OCI-M1 (cell line): ENCODE measurements around the gene CCDC60.

Source experiments
- DNase-seq: peaks from one replicate; lab custom pipeline; 2025; lab: John Stamatoyannopoulos, UW

CCDC60 gene

GRCh38 chr12:119540476-119540875 lies 205.9 kb downstream of the CCDC60 start:
- DNase-seq: no peak

- peak; percentile 84 for DNase-seq
Measured at GRCh38 chr12:119544765-119545625, 210.5 kb downstream of the CCDC60 start.

GRCh38 chr12:119546340-119546739 lies 211.8 kb downstream of the CCDC60 start:
- no peak for DNase-seq

- DNase-seq: no peak
Measured at GRCh38 chr12:119547001-119547400, 212.5 kb downstream of the CCDC60 start.

GRCh38 chr12:119556854-119557253 lies 222.3 kb downstream of the CCDC60 start:
- no peak for DNase-seq

- DNase-seq: no peak
Measured at GRCh38 chr12:119565404-119565803, 230.9 kb downstream of the CCDC60 start.

- no peak for DNase-seq
Measured at GRCh38 chr12:119570771-119571170, 236.2 kb downstream of the CCDC60 start.

GRCh38 chr12:119573086-119573485 lies 238.6 kb downstream of the CCDC60 start:
- no peak for DNase-seq

GRCh38 chr12:119574255-119574654 lies 239.7 kb downstream of the CCDC60 start:
- DNase-seq: no peak

GRCh38 chr12:119576118-119576810 lies 241.7 kb downstream of the CCDC60 start:
- DNase-seq: no peak

GRCh38 chr12:119576915-119577314 lies 242.4 kb downstream of the CCDC60 start:
- DNase-seq: no peak

GRCh38 chr12:119578112-119578511 lies 243.6 kb downstream of the CCDC60 start:
- DNase-seq: no peak

GRCh38 chr12:119589097-119589496 lies 254.6 kb downstream of the CCDC60 start:
- DNase-seq: peak; percentile 31

GRCh38 chr12:119589634-119590033 lies 255.1 kb downstream of the CCDC60 start:
- DNase-seq: no peak
